Progenitor cell of endocrine pancreas (in vitro differentiated cells): ENCODE data around the gene EGFR. TPM values are rescaled to one million over a fixed set of nuclear protein-coding genes. Genes with fewer than 3 reads are reported as not detected.
A peak's percentile ranks its signal among the peaks of the same experiment; 100 is the strongest.

Experiments
- DNase-seq: peaks from one replicate; pipeline ENCODE4 v3.0.0; 2021; ENCODE audit warnings: low spot score; ENCODE audit not compliant: unreplicated experiment
- H3K27ac Mint-ChIP-seq: 2 replicates; pipeline ENCODE4 v1.8.0; 2021; ENCODE audit warnings: mild to moderate bottlenecking, moderate library complexity, mixed read lengths
- H3K27me3 Mint-ChIP-seq: 2 replicates; pipeline ENCODE4 v1.8.0; 2021; ENCODE audit warnings: mixed read lengths
- H3K36me3 Mint-ChIP-seq: 2 replicates; pipeline ENCODE4 v1.8.0; 2022; ENCODE audit warnings: mixed read lengths; ENCODE audit not compliant: insufficient read depth
- H3K4me1 Mint-ChIP-seq: 2 replicates; pipeline ENCODE4 v1.8.0; 2021; ENCODE audit warnings: low read depth, mixed read lengths
- H3K4me3 Mint-ChIP-seq: 2 replicates; pipeline ENCODE4 v1.8.0; 2021; ENCODE audit warnings: low read depth, mild to moderate bottlenecking, moderate library complexity, mixed read lengths
- H3K9me3 Mint-ChIP-seq: 2 replicates; pipeline ENCODE4 v1.8.0; 2021; ENCODE audit warnings: low read depth, mixed read lengths
- CTCF ChIP-seq: fragments of 200-600 bp; sonication (generic); IDR thresholded peaks from one replicate; pipeline ENCODE4 v1.5.0; 2021; ENCODE audit warnings: antibody characterized with exemption, mild to moderate bottlenecking; ENCODE audit not compliant: unreplicated experiment
- total RNA-seq: library from RNA; stranded (reverse); gene quantifications from 2 replicates; pipeline ENCODE4 v1.2.1, GENCODE V29; 2021

Gene EGFR
- total RNA-seq, 1 donor from 2014 or later, result 43.8 TPM

- H3K4me3 Mint-ChIP-seq, result no peak overlapping the region
- no peaks in the 10 kb centered on the region for H3K27me3 Mint-ChIP-seq
- H3K4me1 Mint-ChIP-seq, result peaks cover 3% of the 10 kb centered on the region
- no peaks in the 10 kb centered on the region for H3K9me3 Mint-ChIP-seq
- DNase-seq, result no peak
- peak overlapping the region; percentile 16 for H3K27ac Mint-ChIP-seq
- TF ChIP-seq CTCF, result no peak
- H3K36me3 Mint-ChIP-seq, result peaks cover 2% of the 10 kb centered on the region
Measured at GRCh38 chr7:55048221-55048859, 29.5 kb downstream of the EGFR start.

DNA sequence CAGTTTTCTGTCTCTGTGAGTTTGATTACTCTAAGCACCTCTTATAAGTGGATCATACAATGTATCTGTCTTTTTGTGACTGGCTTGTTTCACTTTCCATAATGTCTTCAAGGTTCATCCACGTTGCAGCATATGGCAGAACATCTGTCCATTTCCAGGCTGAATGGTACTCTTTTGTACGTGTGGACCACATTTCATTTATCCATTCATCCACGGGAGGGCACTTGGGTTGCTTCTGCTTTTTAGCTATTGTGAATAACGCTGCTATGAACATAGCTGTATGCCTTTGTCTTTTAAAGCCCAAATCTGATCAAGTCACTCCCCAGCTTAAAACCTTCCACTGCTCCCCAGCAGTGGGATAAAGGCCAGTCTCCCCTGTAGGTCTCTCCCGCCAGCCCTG, 31.5 kb downstream of the EGFR start:
- no peak for TF ChIP-seq CTCF
- Mint-ChIP-seq H3K36me3 (peaks cover 2% of the 10 kb centered on the region), H3K4me3 (no peak overlapping the region), H3K4me1 (peaks cover 5% of the 10 kb centered on the region), H3K9me3 (no peaks in the 10 kb centered on the region), H3K27ac (no peak overlapping the region), H3K27me3 (no peaks in the 10 kb centered on the region)
- DNase-seq, result no peak

DNA sequence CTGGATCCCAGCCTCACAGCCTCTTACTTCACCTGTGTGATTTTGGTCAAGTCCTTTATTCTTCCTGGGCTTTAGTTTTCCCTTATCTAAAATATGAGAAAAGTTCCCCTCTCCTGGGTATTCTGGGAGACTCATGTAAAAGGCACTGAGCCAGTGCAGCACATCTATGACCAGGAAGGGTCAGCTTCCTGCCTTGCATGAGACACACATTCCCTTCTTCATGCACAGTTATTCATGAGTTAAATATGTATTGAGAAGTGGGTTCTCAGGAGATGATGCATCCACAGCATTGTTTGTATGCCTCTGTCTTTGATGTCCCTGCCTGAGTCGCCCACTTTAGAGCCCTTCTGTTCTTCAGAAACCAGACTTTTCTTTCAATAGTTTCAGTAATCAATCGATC, 33.3 kb downstream of the EGFR start:
- Mint-ChIP-seq H3K4me1 (peaks cover 4% of the 10 kb centered on the region), H3K36me3 (peaks cover 4% of the 10 kb centered on the region), H3K27ac (no peak overlapping the region), H3K4me3 (no peak overlapping the region), H3K27me3 (no peaks in the 10 kb centered on the region), H3K9me3 (no peaks in the 10 kb centered on the region)
- TF ChIP-seq CTCF, result no peak
- no peak for DNase-seq

DNA sequence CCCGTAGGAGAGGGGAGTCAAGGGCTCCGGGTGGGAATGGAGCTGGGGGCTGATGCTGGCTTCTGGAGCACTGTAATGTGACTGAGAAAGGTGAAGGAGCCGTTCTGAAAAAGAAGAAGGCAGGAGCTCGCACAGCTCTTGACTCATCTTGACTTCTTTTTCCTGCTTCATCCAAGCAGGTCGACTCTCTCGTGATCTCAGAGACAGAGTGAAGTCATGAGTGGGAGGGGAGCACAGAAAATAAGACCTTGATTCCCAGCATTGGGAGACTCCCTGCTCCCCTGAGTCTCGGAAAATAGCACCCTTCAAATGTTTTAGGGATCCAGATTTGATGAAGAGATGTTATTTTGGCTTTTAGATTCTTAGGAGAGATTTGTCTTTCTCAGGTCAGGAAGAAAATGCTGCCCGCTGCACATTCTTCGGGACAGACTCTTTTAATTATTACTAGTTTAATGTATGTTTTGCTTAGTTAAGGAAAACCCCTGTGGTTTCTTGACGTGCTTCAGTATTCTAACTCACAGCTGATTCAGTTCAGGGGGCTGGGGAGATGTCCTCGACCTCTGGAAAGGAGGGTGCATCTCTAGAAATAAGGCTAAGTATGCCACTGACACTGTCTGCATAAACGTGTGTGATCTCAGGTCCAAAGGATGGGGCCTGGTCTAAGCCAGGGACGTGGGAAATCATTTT, 34.1 kb downstream of the EGFR start:
- peaks cover 4% of the 10 kb centered on the region for H3K4me1 Mint-ChIP-seq
- no peak overlapping the region for H3K4me3 Mint-ChIP-seq
- no peaks in the 10 kb centered on the region for H3K27me3 Mint-ChIP-seq
- H3K36me3 Mint-ChIP-seq, result peaks cover 4% of the 10 kb centered on the region
- TF ChIP-seq CTCF, result no peak
- peak overlapping the region; percentile 31 for H3K27ac Mint-ChIP-seq
- no peaks in the 10 kb centered on the region for H3K9me3 Mint-ChIP-seq
- no peak for DNase-seq

DNA sequence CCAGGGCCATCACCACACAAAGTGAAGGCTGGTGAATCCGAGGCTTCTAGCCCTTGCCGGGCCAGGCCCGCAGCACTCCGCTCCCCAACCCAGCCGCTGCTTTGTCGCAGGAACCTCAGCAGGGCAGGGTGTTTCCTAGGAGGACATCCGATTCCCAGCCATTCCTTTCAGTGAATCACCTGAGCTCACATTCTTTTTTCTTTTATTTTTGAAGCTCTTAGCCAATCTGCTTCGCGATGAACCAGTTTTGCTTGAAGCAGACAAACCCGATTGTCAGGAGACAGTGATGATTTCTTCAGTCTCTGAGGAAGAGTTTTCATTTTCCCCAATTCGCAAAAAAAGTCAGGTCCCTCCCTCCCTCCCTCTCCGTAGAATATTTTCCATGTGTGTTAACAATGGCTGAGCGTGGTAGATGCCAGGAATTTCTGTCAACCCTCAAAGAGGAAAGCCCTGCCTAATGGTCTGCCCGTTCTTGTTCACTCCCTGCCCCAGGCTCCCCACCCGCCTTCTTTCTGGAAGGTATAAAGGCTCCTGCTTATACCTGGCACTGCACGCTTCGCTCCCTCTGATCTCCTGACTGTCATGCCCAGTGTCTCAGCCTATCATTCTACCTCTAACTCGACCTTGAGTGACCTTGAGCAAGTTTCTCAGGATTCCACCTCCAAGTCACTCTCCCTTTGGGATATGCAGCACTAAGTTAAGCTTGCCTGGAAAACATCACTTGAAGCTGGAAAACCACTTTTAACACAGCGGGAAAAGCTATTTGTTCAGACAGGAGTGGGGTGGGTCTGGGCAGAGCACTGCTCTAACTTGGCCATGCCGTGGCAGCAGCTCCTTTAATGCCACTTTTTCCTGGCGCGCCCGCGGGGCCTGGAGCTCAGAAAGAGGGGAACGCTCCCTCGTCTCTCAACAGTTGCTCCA, 35.1 kb downstream of the EGFR start:
- no peak overlapping the region for H3K27ac Mint-ChIP-seq
- no peak for TF ChIP-seq CTCF
- DNase-seq, result no peak
- H3K4me1 Mint-ChIP-seq, result peaks cover 4% of the 10 kb centered on the region
- H3K9me3 Mint-ChIP-seq, result peaks cover 3% of the 10 kb centered on the region
- H3K27me3 Mint-ChIP-seq, result no peaks in the 10 kb centered on the region
- H3K4me3 Mint-ChIP-seq, result no peak overlapping the region
- H3K36me3 Mint-ChIP-seq, result peaks cover 4% of the 10 kb centered on the region
